SK-N-MC (cell line): ENCODE data around the gene WDR49.

ENCODE experiments used
- FOXP2 ChIP-seq: optimal IDR thresholded peaks from 2 replicates; pipeline ENCODE3; 2011; ENCODE audit warnings: mild to moderate bottlenecking, moderate library complexity; ENCODE audit not compliant: insufficient read depth; ENCODE audit errors: extremely low read length, control extremely low read depth
- POLR2AphosphoS5 ChIP-seq: IDR thresholded peaks from 2 replicates; pipeline ENCODE4 v1.6.1; 2012; ENCODE audit warnings: mild to moderate bottlenecking, low read depth, low read length, borderline replicate concordance

DNA sequence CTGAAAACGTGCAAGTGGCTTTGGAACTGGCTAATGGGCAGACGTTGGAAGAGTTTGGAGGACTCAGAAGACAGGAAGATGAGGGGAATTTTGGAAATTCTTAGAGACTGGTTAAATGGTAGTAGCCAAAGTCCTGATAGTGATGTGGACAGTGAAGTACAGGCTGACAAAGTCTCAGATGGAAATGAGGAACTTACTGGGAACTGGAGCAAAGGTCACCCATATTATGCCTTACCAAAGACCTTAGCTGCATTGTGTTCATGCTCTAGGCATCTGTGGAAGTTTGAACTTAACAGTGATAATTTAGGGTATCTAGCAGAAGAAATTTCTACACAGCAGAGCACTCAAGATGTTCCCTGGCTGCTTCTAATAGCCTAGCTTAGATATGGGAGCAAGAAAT, 151.3 kb downstream of the WDR49 start:
- TF ChIP-seq POLR2AphosphoS5 (no peak), FOXP2 (no peak)
